WTC11 (cell line): Measurements from ENCODE around the gene DUSP5.

ENCODE experiments used
- AR ChIP-seq: fragments of 250-450 bp; sonication (Bioruptor Pico); IDR thresholded peaks from 2 replicates; pipeline ENCODE4 v1.9.0; 2021; ENCODE audit warnings: mild to moderate bottlenecking
- CREB1 ChIP-seq: sonication (generic); formaldehyde crosslinking; IDR thresholded peaks from 2 replicates; pipeline ENCODE4 v1.8.0; 2023; ENCODE audit warnings: mild to moderate bottlenecking, missing genetic modification reagents
- FOXJ3 ChIP-seq: sonication (generic); formaldehyde crosslinking; IDR thresholded peaks from 2 replicates; pipeline ENCODE4 v1.9.0; 2021; ENCODE audit warnings: missing genetic modification reagents, mild to moderate bottlenecking, borderline replicate concordance
- MAX ChIP-seq: sonication (generic); formaldehyde crosslinking; IDR thresholded peaks from 2 replicates; pipeline ENCODE4 v1.8.0; 2022; ENCODE audit warnings: mild to moderate bottlenecking, missing genetic modification reagents
- PRRX2 ChIP-seq: fragments of 250-450 bp; sonication (Bioruptor Pico); IDR thresholded peaks from 2 replicates; pipeline ENCODE4 v1.8.0; 2021; ENCODE audit warnings: mild to moderate bottlenecking
- TP53 ChIP-seq: sonication (generic); formaldehyde crosslinking; IDR thresholded peaks from 2 replicates; pipeline ENCODE4 v1.8.1; 2023; ENCODE audit warnings: mild to moderate bottlenecking, missing genetic modification reagents
- ZNF317 ChIP-seq: sonication (generic); formaldehyde crosslinking; IDR thresholded peaks from 2 replicates; pipeline ENCODE4 v1.8.1; 2023; ENCODE audit warnings: low read depth, mild to moderate bottlenecking, moderate library complexity, missing genetic modification reagents, borderline replicate concordance
- TF ChIP-seq, protein P1 (sequence below): fragments of 200-600 bp; IDR thresholded peaks from 2 replicates; pipeline ENCODE4 v1.8.0; 2022; ENCODE audit warnings: antibody characterized with exemption
- TF ChIP-seq, protein P2 (sequence below): sonication (generic); formaldehyde crosslinking; conservative IDR thresholded peaks from 2 replicates; pipeline ENCODE4 v1.8.1; 2023; ENCODE audit warnings: mild to moderate bottlenecking, low read depth, missing genetic modification reagents, moderate library complexity

- TF ChIP-seq, protein P1, sequence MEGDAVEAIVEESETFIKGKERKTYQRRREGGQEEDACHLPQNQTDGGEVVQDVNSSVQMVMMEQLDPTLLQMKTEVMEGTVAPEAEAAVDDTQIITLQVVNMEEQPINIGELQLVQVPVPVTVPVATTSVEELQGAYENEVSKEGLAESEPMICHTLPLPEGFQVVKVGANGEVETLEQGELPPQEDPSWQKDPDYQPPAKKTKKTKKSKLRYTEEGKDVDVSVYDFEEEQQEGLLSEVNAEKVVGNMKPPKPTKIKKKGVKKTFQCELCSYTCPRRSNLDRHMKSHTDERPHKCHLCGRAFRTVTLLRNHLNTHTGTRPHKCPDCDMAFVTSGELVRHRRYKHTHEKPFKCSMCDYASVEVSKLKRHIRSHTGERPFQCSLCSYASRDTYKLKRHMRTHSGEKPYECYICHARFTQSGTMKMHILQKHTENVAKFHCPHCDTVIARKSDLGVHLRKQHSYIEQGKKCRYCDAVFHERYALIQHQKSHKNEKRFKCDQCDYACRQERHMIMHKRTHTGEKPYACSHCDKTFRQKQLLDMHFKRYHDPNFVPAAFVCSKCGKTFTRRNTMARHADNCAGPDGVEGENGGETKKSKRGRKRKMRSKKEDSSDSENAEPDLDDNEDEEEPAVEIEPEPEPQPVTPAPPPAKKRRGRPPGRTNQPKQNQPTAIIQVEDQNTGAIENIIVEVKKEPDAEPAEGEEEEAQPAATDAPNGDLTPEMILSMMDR, result no peak
- no peak for TF ChIP-seq ZNF317
- TF ChIP-seq, protein P2, sequence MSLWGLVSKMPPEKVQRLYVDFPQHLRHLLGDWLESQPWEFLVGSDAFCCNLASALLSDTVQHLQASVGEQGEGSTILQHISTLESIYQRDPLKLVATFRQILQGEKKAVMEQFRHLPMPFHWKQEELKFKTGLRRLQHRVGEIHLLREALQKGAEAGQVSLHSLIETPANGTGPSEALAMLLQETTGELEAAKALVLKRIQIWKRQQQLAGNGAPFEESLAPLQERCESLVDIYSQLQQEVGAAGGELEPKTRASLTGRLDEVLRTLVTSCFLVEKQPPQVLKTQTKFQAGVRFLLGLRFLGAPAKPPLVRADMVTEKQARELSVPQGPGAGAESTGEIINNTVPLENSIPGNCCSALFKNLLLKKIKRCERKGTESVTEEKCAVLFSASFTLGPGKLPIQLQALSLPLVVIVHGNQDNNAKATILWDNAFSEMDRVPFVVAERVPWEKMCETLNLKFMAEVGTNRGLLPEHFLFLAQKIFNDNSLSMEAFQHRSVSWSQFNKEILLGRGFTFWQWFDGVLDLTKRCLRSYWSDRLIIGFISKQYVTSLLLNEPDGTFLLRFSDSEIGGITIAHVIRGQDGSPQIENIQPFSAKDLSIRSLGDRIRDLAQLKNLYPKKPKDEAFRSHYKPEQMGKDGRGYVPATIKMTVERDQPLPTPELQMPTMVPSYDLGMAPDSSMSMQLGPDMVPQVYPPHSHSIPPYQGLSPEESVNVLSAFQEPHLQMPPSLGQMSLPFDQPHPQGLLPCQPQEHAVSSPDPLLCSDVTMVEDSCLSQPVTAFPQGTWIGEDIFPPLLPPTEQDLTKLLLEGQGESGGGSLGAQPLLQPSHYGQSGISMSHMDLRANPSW (CRISPR knock-in tag), result no peak
- TF ChIP-seq FOXJ3 (CRISPR knock-in tag), result no peak
- TF ChIP-seq CREB1 (CRISPR knock-in tag), result no peak
- TF ChIP-seq MAX (CRISPR knock-in tag), result no peak
- no peak for TF ChIP-seq TP53
- no peak for TF ChIP-seq AR (CRISPR knock-in tag)
- TF ChIP-seq PRRX2, result no peak
Observed at GRCh38 chr10:110546077-110546476, 48.4 kb downstream of the DUSP5 start.
